Stimulated activated naive CD8-positive, alpha-beta T cell treated with anti-CD3 and anti-CD28 coated beads, Interleukin-15, amount 100 ng/mL, for 72 hours (primary cell): Measurements from ENCODE around the gene IFRD1.

Experiments used
- ATAC-seq: fragments of 150-1000 bp; cut with Tn5 transposase; 2 replicates; pipeline ENCODE4 v1.10.0; 2021; ENCODE audit warnings: mild to moderate bottlenecking, moderate library complexity
- DNase-seq, 2 donors: peaks; one replicate each; pipeline ENCODE4 v3.0.0; 2021 to 2022
- H3K27ac Mint-ChIP-seq, 2 donors: one replicate each; pipeline ENCODE4 v1.8.0; 2022; ENCODE audit warnings: mild to moderate bottlenecking in 2 of 2, mixed read lengths in 2 of 2, moderate library complexity in 2 of 2
- H3K27me3 Mint-ChIP-seq: one replicate; pipeline ENCODE4 v1.8.0; 2022; ENCODE audit warnings: mixed read lengths
- H3K4me1 Mint-ChIP-seq: one replicate; pipeline ENCODE4 v1.8.0; 2022; ENCODE audit warnings: mild to moderate bottlenecking, mixed read lengths
- H3K4me3 Mint-ChIP-seq, 2 donors: one replicate each; pipeline ENCODE4 v1.8.0; 2022; ENCODE audit warnings: mild to moderate bottlenecking in 2 of 2, mixed read lengths in 2 of 2, moderate library complexity in 1 of 2
- H3K9me3 Mint-ChIP-seq, 2 donors: one replicate each; pipeline ENCODE4 v1.8.0; 2022; ENCODE audit warnings: mixed read lengths in 2 of 2

IFRD1 gene

GRCh38 chr7:112427984-112428383 lies 22.3 kb upstream of the IFRD1 start:
- H3K4me3 Mint-ChIP-seq: no peak overlapping the region
- no peak for ATAC-seq

DNA sequence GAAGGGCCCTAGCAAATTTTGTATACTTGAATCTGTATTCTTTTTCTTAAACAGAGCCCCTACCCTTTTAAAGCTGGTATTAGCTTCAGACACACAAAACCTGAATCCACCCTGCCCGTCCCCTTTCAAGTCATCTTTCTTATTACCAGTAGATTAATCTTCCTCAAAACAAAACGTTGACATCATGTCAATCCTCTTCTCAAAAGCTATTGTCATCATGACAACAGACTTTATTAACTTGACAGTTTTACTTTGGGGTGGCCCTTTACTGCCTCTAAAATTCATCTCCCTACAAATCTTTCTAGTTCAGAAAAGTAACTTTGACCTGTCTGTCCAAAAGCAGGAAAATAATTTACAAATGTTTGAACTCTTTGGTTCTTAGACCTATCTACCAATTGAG lies 21.5 kb upstream of the IFRD1 start:
- Mint-ChIP-seq H3K4me3 (no peak overlapping the region), H3K27ac (no peak overlapping the region), H3K27me3 (no peaks in the 10 kb centered on the region), H3K4me1 (peaks cover 4% of the 10 kb centered on the region), H3K9me3 (no peaks in the 10 kb centered on the region)
- DNase-seq (no peak), ATAC-seq (no peak)

More at GRCh38 chr7:112427984-112428383, 22.3 kb upstream of the IFRD1 start:
- no peaks in the 10 kb centered on the region for H3K27me3 Mint-ChIP-seq
- no peaks in the 10 kb centered on the region for H3K9me3 Mint-ChIP-seq
- H3K4me1 Mint-ChIP-seq: peaks cover 12% of the 10 kb centered on the region
- H3K27ac Mint-ChIP-seq: peak overlapping the region in 1 of 2 donors; percentile 73
- no peak for DNase-seq

- no peaks in the 10 kb centered on the region for H3K27me3 Mint-ChIP-seq
- no peak overlapping the region for H3K4me3 Mint-ChIP-seq
- H3K4me1 Mint-ChIP-seq: no peaks in the 10 kb centered on the region
- DNase-seq (no peak), ATAC-seq (no peak)
- H3K27ac Mint-ChIP-seq: no peak overlapping the region
- no peaks in the 10 kb centered on the region for H3K9me3 Mint-ChIP-seq
Measured at GRCh38 chr7:112430649-112431048, 19.6 kb upstream of the IFRD1 start.

DNA sequence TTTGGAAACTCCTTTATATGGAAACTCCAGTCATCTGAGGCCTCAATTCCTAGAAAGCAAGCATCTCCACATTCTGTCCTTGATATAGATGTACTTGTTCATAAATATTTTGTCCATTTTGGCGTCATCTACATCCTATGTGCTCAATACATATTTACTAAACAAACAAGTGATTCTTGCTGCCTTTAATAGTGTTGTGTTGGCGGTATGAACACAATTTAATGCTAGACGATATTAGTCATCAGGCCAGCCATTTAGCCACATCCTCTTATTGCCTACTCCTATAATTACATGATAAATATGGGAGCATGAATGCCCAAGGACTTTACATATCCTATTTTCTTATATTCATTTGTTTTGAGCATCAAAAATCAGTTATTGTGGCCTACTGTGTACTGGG lies 18.5 kb upstream of the IFRD1 start:
- Mint-ChIP-seq H3K27ac (no peak overlapping the region), H3K27me3 (no peaks in the 10 kb centered on the region), H3K9me3 (no peaks in the 10 kb centered on the region), H3K4me1 (no peaks in the 10 kb centered on the region), H3K4me3 (no peak overlapping the region)
- DNase-seq (no peak), ATAC-seq (no peak)

DNA sequence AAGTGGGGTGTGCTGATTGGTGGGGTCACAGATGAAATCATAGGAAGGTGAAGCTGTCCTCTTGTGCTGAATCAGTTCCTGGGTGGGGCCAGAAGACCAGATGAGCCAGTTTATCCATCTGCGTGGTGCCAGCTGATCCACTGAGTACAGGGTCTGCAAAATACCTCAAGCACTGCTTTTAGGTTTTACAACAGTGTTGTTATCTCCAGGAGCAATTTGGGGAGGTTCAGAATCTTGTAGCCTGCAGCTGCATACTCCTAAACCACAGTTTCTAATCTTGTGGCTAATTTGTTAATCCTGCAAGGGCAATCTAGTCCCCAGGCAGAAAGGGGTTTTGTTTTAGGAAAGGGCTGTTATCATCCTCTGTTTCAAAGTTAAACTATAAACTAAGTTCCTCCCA lies 17.0 kb upstream of the IFRD1 start:
- H3K4me1 Mint-ChIP-seq: no peaks in the 10 kb centered on the region
- H3K27ac Mint-ChIP-seq: no peak overlapping the region
- DNase-seq (no peak), ATAC-seq (no peak)
- no peak overlapping the region for H3K4me3 Mint-ChIP-seq
- H3K27me3 Mint-ChIP-seq: no peaks in the 10 kb centered on the region
- no peaks in the 10 kb centered on the region for H3K9me3 Mint-ChIP-seq

- Mint-ChIP-seq H3K4me1 (no peaks in the 10 kb centered on the region), H3K4me3 (no peak overlapping the region), H3K9me3 (no peaks in the 10 kb centered on the region), H3K27me3 (no peaks in the 10 kb centered on the region), H3K27ac (no peak overlapping the region)
- DNase-seq (no peak), ATAC-seq (no peak)
Measured at GRCh38 chr7:112437072-112437471, 13.2 kb upstream of the IFRD1 start.

GRCh38 chr7:112439476-112439875 lies 10.8 kb upstream of the IFRD1 start:
- H3K27ac Mint-ChIP-seq: no peak overlapping the region
- DNase-seq (no peak), ATAC-seq (no peak)
- H3K4me3 Mint-ChIP-seq: no peak overlapping the region
- no peaks in the 10 kb centered on the region for H3K9me3 Mint-ChIP-seq
- H3K27me3 Mint-ChIP-seq: no peaks in the 10 kb centered on the region
- H3K4me1 Mint-ChIP-seq: no peaks in the 10 kb centered on the region

- ATAC-seq (no peak), DNase-seq (no peak)
- Mint-ChIP-seq H3K27ac (no peak overlapping the region), H3K4me3 (no peak overlapping the region), H3K27me3 (no peaks in the 10 kb centered on the region), H3K4me1 (peaks cover 8% of the 10 kb centered on the region), H3K9me3 (no peaks in the 10 kb centered on the region)
Measured at GRCh38 chr7:112442210-112442609, 8.1 kb upstream of the IFRD1 start.

GRCh38 chr7:112444505-112444904 lies 5.8 kb upstream of the IFRD1 start:
- ATAC-seq (no peak), DNase-seq (no peak)
- no peaks in the 10 kb centered on the region for H3K9me3 Mint-ChIP-seq

DNA sequence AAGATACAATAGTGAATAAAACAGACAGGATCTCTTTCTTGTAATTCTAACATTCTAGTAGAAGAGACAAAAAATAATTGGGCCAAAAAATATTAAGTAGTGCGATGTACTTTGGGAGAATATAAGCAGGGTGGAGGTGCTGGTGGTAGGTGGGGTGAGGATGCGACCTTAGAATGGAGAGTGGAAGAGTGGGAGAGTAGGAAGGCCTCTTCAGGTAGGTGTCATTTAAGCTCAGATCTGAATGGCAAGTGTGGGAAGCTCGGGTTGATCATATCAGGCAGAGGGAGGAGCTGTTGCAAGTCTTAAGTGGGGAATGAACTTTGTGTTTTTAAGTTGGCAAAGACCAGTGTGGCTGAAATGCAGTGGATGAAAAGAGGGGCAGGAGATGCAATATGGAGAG lies 3.8 kb upstream of the IFRD1 start:
- no peak overlapping the region for H3K27ac Mint-ChIP-seq
- H3K9me3 Mint-ChIP-seq: no peaks in the 10 kb centered on the region
- no peak for ATAC-seq
- DNase-seq: no peak
- H3K27me3 Mint-ChIP-seq: no peaks in the 10 kb centered on the region
- peaks cover 23% of the 10 kb centered on the region for H3K4me1 Mint-ChIP-seq
- H3K4me3 Mint-ChIP-seq: no peak overlapping the region

More at GRCh38 chr7:112444505-112444904, 5.8 kb upstream of the IFRD1 start:
- H3K27me3 Mint-ChIP-seq: no peaks in the 10 kb centered on the region
- no peak overlapping the region for H3K27ac Mint-ChIP-seq
- H3K4me3 Mint-ChIP-seq: no peak overlapping the region
- H3K4me1 Mint-ChIP-seq: peaks cover 20% of the 10 kb centered on the region

GRCh38 chr7:112447406-112447805 lies 2.9 kb upstream of the IFRD1 start:
- ATAC-seq (no peak), DNase-seq (no peak)
- H3K27me3 Mint-ChIP-seq: no peaks in the 10 kb centered on the region
- no peak overlapping the region for H3K27ac Mint-ChIP-seq
- peaks cover 33% of the 10 kb centered on the region for H3K4me1 Mint-ChIP-seq
- H3K4me3 Mint-ChIP-seq: no peak overlapping the region
- H3K9me3 Mint-ChIP-seq: no peaks in the 10 kb centered on the region

DNA sequence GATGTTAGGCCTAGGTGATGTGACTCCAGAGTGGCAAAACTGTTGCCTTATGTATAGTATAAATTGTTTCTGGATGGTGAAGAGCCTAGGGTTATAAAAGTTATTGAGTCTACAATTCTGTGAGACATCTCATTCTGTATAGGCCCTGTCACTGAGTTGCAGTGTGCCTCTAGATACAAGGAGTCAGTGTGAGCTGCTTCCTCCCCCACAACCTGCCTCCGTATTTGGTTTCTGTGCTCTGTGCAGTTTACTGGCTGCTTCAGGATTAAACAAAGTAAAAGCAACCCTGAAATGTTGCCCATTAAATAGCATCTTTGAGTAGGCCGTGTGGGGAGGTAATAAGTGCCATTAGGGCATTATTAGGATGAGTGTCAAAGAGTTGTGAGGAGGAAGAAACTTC lies 1.9 kb upstream of the IFRD1 start:
- Mint-ChIP-seq H3K4me1 (peaks cover 41% of the 10 kb centered on the region), H3K27me3 (no peaks in the 10 kb centered on the region), H3K27ac (no peak overlapping the region), H3K4me3 (peak overlapping the region in 1 of 2 donors; percentile 99), H3K9me3 (no peaks in the 10 kb centered on the region)
- DNase-seq (no peak), ATAC-seq (no peak)

DNA sequence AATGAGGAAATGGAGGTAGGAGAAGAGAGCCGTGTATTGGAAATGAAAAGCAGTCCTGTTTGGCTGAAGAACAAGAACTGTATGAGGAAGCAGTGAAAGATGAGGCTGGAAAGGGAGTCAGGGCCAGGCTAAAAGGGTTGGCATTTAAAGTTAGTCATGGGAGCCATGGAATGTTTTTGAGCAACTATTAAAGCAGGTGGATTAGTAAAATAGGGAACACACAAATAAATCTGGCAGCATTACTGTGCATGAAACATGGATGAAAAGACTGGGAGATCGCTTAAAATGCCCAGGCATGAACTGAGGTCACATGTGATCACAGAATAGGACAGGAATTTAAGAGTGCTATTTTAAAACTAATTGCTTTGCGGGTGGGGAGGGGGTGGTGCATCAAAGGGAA lies 1.4 kb upstream of the IFRD1 start:
- Mint-ChIP-seq H3K27me3 (no peaks in the 10 kb centered on the region), H3K9me3 (no peaks in the 10 kb centered on the region), H3K4me1 (peaks cover 46% of the 10 kb centered on the region), H3K27ac (peak overlapping the region; percentile 63 to 100), H3K4me3 (peak overlapping the region; percentile 98 to 99)
- ATAC-seq (no peak), DNase-seq (no peak)

- ATAC-seq: peak; percentile 62
- H3K27me3 Mint-ChIP-seq: no peaks in the 10 kb centered on the region
- H3K4me3 Mint-ChIP-seq: peak overlapping the region; percentile 98 to 99
- H3K27ac Mint-ChIP-seq: peak overlapping the region; percentile 100
- no peaks in the 10 kb centered on the region for H3K9me3 Mint-ChIP-seq
- peak; percentile 37 to 51 for DNase-seq
- peaks cover 46% of the 10 kb centered on the region for H3K4me1 Mint-ChIP-seq
Measured at GRCh38 chr7:112449353-112449752, 907 bp upstream of the IFRD1 start.

GRCh38 chr7:112450807-112451761 lies 824 bp downstream of the IFRD1 start:
- peak; percentile 81 to 90 for DNase-seq
- peak; percentile 84 for ATAC-seq
- Mint-ChIP-seq H3K4me3 (peak overlapping the region; percentile 98 to 99), H3K9me3 (no peaks in the 10 kb centered on the region), H3K27me3 (no peaks in the 10 kb centered on the region), H3K27ac (peak overlapping the region; percentile 100), H3K4me1 (peaks cover 46% of the 10 kb centered on the region)

DNA sequence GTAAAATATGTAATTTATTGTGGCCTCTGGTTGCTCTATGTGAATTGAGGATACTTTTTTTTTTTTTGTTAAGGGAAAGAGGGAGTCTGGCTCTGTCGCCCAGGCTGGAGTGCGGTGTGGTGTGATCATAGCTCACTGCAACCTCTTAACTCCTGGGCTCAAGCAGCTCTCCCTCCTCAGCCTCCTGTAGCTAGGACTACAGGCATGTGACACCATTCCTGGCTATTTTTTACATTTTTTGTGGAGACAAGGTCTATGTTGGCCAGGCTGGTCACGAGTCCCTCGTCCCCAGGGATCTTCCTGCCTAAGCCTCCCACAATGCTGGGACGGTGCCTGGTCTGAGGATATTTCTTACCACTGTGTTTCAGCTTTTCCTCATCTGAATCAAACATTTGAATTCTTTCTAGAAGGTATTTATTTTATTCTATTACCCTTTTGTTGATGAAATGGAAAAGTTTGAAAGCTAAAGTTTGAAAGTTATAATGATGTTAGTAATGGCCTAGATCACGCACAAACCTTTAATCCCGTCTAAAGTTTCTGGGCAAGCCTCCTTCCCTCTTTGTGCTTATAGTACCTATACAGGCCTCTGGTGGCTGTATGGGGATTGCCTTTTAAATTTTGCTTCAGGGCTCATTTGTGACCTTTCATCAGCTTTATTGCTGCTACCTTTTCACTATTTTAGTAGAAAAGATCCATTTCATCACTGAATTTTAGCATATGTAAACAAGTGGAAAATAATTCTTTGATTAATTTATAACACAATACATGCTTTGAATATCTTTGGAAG lies 2.0 kb downstream of the IFRD1 start:
- Mint-ChIP-seq H3K27ac (peak overlapping the region; percentile 51 to 100), H3K9me3 (no peaks in the 10 kb centered on the region), H3K27me3 (no peaks in the 10 kb centered on the region), H3K4me1 (peaks cover 38% of the 10 kb centered on the region), H3K4me3 (peak overlapping the region; percentile 98 to 99)
- DNase-seq (no peak), ATAC-seq (no peak)
